HEK293T (cell line): ENCODE results near the gene ANKFY1.

Experiments used
- CTCF ChIA-PET: fragments of 350-600 bp; formaldehyde crosslinking; extraction: SDS; loops from one replicate; lab custom pipeline; 2021; ENCODE audit warnings: antibody characterized with exemption, inconsistent platforms; lab: Yijun Ruan, JAX
- POLR2A ChIA-PET: fragments of 350-600 bp; formaldehyde crosslinking; extraction: SDS; loops from one replicate; lab custom pipeline; 2020; ENCODE audit warnings: antibody characterized with exemption, inconsistent platforms; lab: Yijun Ruan, JAX
- DNase-seq: peaks from one replicate; pipeline ENCODE4 v3.0.0; 2012; ENCODE audit warnings: mixed read lengths; ENCODE audit errors: extremely low spot score
- ARNT ChIP-seq: fragments of 450-650 bp; IDR thresholded peaks from 2 replicates; pipeline ENCODE4 v1.6.1; 2017; ENCODE audit warnings: mild to moderate bottlenecking
- BHLHE40 ChIP-seq: fragments of 450-650 bp; IDR thresholded peaks from 2 replicates; pipeline ENCODE4 v1.6.1; 2016; ENCODE audit warnings: mild to moderate bottlenecking, moderate library complexity, borderline replicate concordance
- CTBP1 ChIP-seq: fragments of 450-650 bp; IDR thresholded peaks from 2 replicates; pipeline ENCODE4 v1.6.1; 2016; ENCODE audit warnings: borderline replicate concordance
- ELF4 ChIP-seq: fragments of 450-650 bp; IDR thresholded peaks from 2 replicates; pipeline ENCODE4 v1.6.1; 2017; ENCODE audit warnings: antibody characterized with exemption
- FOXA1 ChIP-seq: fragments of 450-650 bp; IDR thresholded peaks from 2 replicates; pipeline ENCODE4 v1.6.1; 2016; ENCODE audit warnings: mild to moderate bottlenecking
- FOXK2 ChIP-seq: fragments of 450-650 bp; IDR thresholded peaks from 2 replicates; pipeline ENCODE4 v1.6.1; 2016; ENCODE audit warnings: mild to moderate bottlenecking
- FOXM1 ChIP-seq: fragments of 450-650 bp; IDR thresholded peaks from 2 replicates; pipeline ENCODE4 v1.6.1; 2017; ENCODE audit warnings: mild to moderate bottlenecking, borderline replicate concordance
- HDGF ChIP-seq: fragments of 450-650 bp; IDR thresholded peaks from 2 replicates; pipeline ENCODE4 v1.6.1; 2017; ENCODE audit warnings: antibody characterized with exemption, borderline replicate concordance
- L3MBTL2 ChIP-seq: fragments of 450-650 bp; conservative IDR thresholded peaks from 2 replicates; pipeline ENCODE4 v1.6.1; 2016; ENCODE audit warnings: mild to moderate bottlenecking
- LEF1 ChIP-seq: fragments of 450-650 bp; IDR thresholded peaks from 2 replicates; pipeline ENCODE4 v1.6.1; 2017; ENCODE audit warnings: mild to moderate bottlenecking, borderline replicate concordance
- NFRKB ChIP-seq: fragments of 450-650 bp; IDR thresholded peaks from 2 replicates; pipeline ENCODE4 v1.6.1; 2016; ENCODE audit warnings: mild to moderate bottlenecking, moderate library complexity
- SP1 ChIP-seq: fragments of 450-650 bp; IDR thresholded peaks from 2 replicates; pipeline ENCODE4 v1.6.1; 2017
- SUZ12 ChIP-seq: fragments of 450-650 bp; IDR thresholded peaks from 2 replicates; pipeline ENCODE4 v1.6.1; 2016; ENCODE audit warnings: mild to moderate bottlenecking
- TARDBP ChIP-seq: fragments of 450-650 bp; IDR thresholded peaks from 2 replicates; pipeline ENCODE4 v1.6.1; 2016
- ZNF384 ChIP-seq: fragments of 450-650 bp; IDR thresholded peaks from 2 replicates; pipeline ENCODE4 v1.6.1; 2016
- TF ChIP-seq, protein P1 (sequence below): fragments of 450-650 bp; IDR thresholded peaks from 2 replicates; pipeline ENCODE4 v1.6.1; 2016

The ANKFY1 gene

DNA sequence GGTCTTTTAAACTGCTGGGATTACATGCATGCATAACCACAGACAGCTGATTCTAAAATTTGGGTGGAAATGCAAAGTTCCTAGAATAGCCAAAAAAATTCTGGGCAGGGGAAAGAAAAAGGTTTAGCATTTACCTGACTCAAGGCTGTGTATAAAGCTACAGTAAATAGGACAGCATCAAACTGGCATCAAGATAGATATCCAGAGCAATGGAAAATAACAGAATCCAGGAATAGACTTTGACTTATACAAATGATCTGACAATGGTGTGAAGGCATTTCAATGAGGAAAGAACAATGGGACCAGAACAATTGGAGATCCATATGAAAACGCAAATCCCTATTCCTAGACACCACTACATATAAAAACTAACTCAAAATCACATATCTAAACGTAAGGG is 12.9 kb downstream of the ANKFY1 start:
- TF ChIP-seq ELF4 (no peak), NFRKB (no peak), FOXM1 (no peak), LEF1 (no peak), FOXK2 (no peak), SP1 (no peak), BHLHE40 (no peak), CTBP1 (no peak), SUZ12 (no peak), L3MBTL2 (no peak), TARDBP (no peak), HDGF (no peak), ZNF384 (no peak), FOXA1 (no peak), ARNT (no peak)
- TF ChIP-seq, protein P1, sequence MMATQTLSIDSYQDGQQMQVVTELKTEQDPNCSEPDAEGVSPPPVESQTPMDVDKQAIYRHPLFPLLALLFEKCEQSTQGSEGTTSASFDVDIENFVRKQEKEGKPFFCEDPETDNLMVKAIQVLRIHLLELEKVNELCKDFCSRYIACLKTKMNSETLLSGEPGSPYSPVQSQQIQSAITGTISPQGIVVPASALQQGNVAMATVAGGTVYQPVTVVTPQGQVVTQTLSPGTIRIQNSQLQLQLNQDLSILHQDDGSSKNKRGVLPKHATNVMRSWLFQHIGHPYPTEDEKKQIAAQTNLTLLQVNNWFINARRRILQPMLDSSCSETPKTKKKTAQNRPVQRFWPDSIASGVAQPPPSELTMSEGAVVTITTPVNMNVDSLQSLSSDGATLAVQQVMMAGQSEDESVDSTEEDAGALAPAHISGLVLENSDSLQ, result no peak
- no peak for DNase-seq
- ChIA-PET POLR2A (interaction anchor here (1.8 kb wide), 1 partner anchor 12 kb away, joined by 4 read pairs; the partner anchor contains the start of gene ANKFY1), CTCF (interaction anchor here (1.6 to 3.3 kb wide), 3 partner anchors 10 to 35 kb away, joined by 4 to 11 read pairs (median 9); no protein-coding TSS in a partner anchor)

DNA sequence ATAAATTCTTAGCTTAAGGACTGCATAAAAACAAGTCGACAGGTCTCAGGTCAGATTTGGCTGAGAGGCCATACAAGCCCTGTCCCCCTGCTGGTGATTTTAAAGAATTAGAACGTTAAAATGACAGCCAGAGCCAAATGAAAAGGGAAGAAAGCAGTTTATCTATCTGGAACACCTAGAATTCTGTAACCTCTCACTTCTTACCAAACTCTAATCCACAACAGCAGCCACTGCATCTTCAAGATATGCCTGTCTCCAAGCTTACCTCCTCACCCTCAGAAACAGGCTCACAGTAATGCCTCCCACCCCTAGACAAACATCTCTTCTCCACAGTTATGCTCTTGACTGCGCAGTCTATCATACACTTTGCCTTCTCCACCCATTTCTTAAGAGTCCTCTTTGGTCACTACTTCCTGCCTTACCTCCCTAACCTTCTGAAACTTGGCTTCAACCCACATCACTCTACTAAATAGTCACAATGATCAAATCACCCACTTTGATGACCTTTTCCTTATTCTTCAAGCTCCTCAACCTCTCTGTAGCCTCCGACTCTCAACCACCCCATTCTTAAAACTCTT is 14.2 kb downstream of the ANKFY1 start:
- TF ChIP-seq L3MBTL2, result no peak
- TF ChIP-seq FOXA1, result no peak
- TF ChIP-seq SP1, result no peak
- no peak for TF ChIP-seq SUZ12
- no peak for TF ChIP-seq ELF4
- TF ChIP-seq ZNF384, result no peak
- TF ChIP-seq, protein P1, result no peak
- no peak for TF ChIP-seq TARDBP
- TF ChIP-seq HDGF, result no peak
- no peak for TF ChIP-seq FOXK2
- no peak for TF ChIP-seq ARNT
- TF ChIP-seq BHLHE40, result no peak
- no peak for TF ChIP-seq CTBP1
- TF ChIP-seq NFRKB, result no peak
- TF ChIP-seq FOXM1, result no peak
- no peak for TF ChIP-seq LEF1
- POLR2A ChIA-PET, result interaction anchor here (0.6 to 1.8 kb wide), 2 partner anchors 14 to 290 kb away, joined by 3 to 4 read pairs; partner anchors contain the start of gene ANKFY1
- CTCF ChIA-PET, result interaction anchor here (0.6 to 3.3 kb wide), 9 partner anchors 9 to 53 kb away, joined by 3 to 11 read pairs (median 4); no protein-coding TSS in a partner anchor
- DNase-seq, result peak; percentile 62

DNA sequence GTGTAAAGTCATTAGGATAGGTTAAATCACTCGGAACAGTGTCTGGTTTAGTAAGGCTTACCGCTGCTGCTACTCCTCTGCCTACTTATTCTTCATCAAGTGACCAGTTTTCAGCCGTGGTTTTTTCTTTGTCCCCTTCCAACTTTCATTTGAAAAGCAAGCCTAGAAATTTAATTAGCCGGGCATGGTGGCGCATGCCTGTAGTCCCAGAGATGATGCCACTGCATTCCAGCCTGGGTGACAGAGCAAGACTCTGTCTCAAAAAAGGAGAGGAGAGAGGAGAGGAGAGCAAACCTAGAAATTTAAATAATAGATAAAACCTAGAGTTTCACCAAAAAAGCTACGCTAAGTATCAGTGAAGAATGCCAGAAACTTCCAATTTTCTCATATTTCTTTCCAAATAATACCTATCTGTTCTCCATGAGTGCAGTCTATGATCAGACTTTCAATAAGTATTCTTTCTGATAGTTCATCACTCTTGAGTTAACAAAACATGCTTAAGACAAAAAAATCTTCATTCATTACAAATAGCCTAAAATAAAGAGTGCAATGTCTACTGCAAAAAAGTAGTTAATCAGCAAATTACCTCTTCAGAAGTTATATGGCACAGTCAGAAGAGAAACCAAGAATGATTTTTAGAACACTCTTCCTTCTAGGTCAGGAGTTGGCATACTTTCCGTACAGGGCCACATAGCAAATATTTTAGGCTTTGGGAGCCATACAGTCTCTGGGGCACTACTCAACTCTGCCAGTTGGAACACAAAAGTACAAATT is 15.1 kb downstream of the ANKFY1 start:
- POLR2A ChIA-PET, result no interaction called here
- TF ChIP-seq CTBP1 (no peak), BHLHE40 (no peak), FOXM1 (no peak), ZNF384 (no peak), FOXA1 (no peak), LEF1 (no peak), NFRKB (no peak), ARNT (no peak), ELF4 (no peak), SUZ12 (no peak), L3MBTL2 (no peak), HDGF (no peak), TARDBP (no peak)
- TF ChIP-seq, protein P1, result no peak
- CTCF ChIA-PET, result interaction anchor here (0.6 to 2.7 kb wide), 5 partner anchors 8 to 48 kb away, joined by 3 to 11 read pairs (median 8); no protein-coding TSS in a partner anchor
- DNase-seq, result no peak

- CTCF ChIA-PET, result interaction anchor here (2.7 kb wide), 1 partner anchor 13 kb away, joined by 9 read pairs; no protein-coding TSS in a partner anchor
- TF ChIP-seq SUZ12 (no peak), FOXA1 (no peak), ELF4 (no peak), BHLHE40 (no peak), ZNF384 (no peak), LEF1 (no peak), FOXK2 (no peak), L3MBTL2 (no peak), SP1 (no peak), ARNT (no peak), TARDBP (no peak), HDGF (no peak), CTBP1 (no peak), FOXM1 (no peak), NFRKB (no peak)
- TF ChIP-seq, protein P1, result no peak
- POLR2A ChIA-PET, result interaction anchor here (1.7 kb wide), 1 partner anchor 13 kb away, joined by 4 read pairs; no protein-coding TSS in a partner anchor
- DNase-seq, result no peak
Measured at GRCh38 chr17:4247971-4248388, 15.8 kb downstream of the ANKFY1 start.
